SHP77 (cell line): ENCODE results near the gene RSBN1.
A peak's percentile ranks its signal among the peaks of the same experiment; 100 is the strongest.

ENCODE experiments used
- DNase-seq, 2 experiments: peaks; one replicate each; lab custom pipeline; 2025; lab: John Stamatoyannopoulos, UW

RSBN1 gene

DNA sequence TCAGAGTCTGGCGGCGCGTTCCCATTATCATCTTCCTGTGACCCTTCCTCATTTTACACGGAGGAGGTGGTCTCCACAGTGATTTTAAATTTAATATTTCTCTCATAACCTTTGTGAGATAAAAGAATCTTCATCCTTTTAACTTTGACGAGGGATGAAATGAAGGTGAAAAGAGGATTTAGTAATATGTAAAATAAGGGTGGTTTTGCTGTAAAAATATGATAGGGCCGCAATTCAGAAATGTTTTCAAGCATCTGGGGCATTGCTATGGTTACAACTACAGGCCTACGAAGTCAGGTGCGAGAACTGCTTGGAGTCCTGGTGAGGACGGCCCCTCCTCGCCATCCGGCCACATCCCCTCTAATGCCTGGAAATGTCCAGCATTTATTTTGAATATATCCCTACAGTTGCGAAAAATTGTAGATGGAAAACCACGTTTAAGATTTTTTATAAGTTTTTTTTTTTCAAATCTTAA, 422 bp upstream of the RSBN1 start:
- DNase-seq = peak; percentile 24 to 28

DNA sequence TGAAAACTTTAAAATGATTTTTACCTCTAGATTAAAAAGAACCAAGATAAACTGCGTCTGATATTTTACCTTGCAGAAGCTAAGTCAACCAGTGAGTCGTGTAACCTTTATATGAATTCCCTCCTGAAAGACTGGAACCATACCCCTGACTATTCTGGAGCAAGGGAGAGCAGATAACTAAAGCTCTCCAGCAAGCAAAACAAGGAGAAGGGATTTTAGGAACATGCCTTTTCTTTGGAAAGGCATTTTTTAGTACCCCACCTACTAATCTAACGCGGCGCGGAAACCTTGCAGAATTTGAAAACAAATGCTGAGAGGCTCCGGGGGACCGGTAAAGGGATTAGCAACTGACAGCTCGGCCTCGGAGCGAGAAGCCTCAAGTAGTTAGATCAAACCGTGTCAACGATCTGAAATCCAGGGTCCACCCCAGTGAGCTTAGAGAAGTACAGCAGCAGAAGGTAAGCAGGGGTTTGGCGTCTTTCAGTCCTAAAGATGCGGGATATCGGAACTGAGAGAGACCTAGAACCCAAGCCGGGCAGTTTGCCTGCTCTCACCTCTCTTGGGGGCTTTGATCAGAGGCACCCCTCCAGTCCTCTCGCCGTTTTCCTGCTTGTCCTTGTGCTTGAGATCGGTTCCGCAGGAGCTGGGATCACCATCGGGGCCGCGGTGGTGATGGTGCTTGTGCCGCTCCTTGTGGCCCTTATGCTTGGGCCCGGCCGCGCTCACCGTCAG, 954 bp downstream of the RSBN1 start:
- DNase-seq = peak in 1 of 2 experiments; percentile 13

DNA sequence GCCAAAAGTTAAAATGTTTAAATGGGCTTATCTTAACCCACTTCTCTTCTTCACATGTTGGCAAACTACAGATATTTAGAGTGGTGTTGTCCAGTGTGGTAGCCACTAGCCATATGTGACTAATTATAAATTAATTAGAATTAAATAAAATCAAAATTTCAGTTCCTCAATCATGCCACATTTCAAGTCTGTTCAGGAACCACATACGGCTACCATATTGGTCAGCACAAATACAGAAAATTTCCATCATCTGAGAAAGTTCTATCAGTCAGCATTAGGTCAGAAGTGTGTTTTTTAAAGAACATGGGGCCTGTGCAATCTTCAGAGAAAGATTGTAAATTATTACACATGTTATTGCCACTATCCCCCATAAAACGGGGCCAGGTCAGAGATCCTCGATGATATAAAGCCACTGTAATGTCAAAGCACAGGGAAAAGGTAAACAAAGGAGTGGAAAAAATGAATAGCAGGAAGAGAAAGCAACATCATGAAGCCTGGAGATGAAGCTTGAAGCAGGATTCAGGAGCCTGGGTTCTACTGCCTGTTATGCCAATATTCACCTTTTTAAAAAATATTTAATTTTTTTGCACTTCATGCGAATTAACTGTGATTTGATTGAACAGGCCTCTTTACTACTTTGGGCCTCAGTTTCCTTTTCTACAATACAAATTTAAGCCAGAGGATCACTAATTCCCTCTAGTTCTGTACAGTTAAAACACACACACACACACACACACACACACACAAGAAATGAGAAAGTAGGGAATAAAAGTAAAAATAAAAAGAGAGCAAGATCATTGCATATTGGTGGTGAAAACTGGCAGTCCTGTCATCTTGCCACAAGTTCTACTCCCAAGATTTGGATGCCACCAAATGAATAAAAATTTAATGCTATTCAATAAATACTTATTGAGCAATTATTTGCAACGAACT, 2.3 kb downstream of the RSBN1 start:
- DNase-seq = no peak

GRCh38 chr1:113808450-113809195, 3.7 kb downstream of the RSBN1 start:
- no peak for DNase-seq

- no peak for DNase-seq
These were observed 6.6 kb downstream of the RSBN1 start for GRCh38 chr1:113805639-113806038.

GRCh38 chr1:113805256-113805531, 7.1 kb downstream of the RSBN1 start:
- DNase-seq = no peak

DNA sequence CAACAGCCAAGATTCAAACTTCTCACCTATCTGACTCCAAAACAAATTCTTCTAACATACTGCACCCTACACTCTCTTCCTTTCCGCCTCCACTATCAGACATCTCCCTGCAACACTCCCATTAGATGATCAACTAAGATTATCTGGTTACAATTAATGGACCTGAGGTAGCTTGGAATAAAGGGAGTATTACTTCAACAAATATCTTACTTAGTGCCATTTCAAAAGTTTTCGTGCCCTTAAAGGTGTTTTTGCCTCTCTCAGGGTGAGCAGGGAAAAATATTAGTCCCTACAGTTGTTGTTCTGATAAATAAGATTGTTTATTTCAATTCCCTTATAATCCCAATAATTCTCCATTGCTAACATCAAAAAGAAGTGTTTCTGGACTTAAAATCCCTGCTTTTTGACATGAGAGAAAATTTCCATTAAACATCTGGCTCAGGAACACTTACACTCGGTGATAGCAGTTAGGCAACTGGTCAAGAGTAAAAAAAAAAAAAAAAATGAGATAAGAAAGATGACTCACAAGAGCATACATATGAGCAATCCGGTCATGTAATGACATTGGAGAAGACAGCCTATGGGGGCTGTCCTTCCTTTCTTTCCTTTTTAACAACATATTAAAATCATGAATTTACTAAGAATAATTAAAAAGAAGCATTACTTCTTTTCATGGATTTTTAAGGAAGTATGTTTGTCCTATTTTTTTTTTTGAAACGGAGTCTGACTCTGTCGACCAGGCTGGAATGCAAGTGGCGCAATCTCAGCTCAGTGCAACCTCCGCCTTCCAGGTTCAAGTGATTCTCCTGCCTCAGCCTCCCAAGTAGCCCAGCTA, 7.6 kb downstream of the RSBN1 start:
- no peak for DNase-seq

DNA sequence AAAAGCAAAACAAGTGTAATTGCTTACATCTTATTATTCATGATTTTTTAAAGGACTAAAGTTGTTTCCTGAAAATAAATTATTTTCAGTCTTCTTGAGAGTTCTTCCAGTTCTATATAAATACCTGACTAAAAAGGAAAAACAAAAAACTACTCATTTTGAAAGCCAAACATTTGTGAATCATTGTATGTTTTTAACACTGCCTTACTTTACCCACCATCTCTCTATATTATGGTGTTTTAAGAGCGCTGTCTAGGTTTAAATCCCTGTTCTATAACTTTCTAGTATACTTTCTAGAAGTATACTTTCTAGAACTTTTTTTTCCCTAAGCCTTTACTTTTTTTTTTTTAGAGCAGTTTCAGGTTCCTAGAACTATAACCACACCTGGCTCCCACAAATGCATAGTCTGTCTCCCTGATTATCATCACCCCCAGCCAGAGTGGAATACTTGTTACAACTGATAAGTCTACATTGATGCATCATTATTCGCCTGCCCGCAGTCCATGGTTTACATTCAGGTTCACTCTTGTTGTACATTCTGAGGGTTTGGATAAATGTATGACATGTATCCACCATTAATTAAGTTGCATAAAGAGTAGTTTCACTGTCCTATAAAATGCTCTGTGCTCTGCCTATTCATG, 9.8 kb downstream of the RSBN1 start:
- DNase-seq = no peak

- no peak for DNase-seq
These were observed 11.8 kb downstream of the RSBN1 start for GRCh38 chr1:113800487-113800886.

DNA sequence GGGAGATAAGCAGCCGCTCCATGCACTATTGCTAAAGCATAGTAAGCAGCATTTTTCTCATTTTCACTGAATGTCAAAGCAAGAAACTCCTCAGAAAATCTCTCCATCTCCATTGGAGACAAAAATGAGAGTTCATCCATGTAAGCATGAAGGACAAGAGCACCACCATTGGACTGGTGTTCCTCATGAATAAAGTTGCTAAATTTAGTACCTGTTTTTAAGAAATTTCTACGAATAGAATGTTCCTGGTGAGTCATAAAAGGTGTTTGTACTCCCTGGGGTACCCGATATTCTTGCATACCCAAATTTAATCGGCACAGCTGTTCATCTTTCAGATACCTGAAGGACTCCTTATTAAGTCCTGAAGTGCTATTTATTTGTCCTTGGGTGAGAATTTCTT, 14.8 kb downstream of the RSBN1 start:
- no peak for DNase-seq

DNA sequence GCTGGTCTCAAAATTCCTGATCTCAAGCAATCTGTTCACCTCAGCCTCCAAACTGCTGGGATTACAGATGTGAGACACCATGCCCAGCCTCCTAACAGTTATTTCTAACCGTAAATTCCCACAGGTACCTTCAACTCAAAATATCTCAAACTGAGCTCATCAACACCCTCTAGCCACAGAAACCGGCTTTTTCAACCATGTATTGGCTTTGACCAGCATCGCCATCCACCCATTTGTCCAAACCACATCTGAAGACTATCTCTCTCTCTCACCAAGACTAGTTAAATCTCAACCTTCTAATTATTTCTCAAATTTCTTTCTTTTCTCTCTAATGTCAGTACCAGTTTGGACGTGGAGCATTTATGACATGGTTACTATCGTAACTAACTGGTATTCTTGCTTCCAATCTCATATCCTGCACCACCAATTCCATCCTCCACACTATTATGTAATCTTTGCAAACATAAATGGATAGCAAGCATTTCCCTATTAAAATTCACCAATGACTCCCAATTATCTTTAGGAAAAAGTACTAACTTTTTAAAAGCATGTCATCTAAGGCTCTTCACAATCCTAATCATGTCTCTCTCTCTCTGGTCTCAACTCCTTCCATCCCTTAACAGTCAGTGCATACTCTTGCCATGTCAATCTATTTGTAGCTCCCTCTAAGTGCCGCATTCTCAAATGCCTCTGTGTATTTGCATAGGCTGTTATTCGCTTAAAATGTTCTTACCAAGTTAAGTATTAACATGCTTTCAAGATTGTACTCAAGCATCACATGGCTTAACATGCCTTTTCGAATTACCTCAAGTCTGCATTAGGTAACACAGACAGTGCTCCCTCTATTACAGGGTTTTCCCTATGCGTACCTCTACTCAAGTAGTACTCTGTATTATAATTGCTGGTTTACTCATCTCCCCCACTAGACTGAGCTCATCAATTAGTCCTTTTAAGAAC, 18.1 kb downstream of the RSBN1 start:
- DNase-seq = no peak

DNA sequence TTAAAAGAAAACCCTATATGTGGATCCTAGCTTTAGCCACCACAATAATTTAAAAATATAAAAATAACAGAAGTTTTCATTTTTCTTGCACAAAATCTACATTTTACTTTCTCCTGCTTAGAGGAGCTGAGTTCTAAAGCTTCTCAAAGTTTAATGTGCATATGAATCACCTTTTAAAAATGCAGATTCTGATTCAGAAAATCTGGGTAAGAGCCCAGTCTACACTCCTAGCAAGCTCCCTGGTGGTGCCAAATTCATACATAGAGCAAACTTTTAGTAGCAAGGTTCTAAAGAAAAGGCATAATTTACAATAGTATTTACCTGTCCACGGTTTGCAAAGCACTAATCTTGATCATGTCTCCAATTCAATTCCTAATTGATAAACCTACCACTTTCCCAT, 19.3 kb downstream of the RSBN1 start:
- DNase-seq = no peak

DNA sequence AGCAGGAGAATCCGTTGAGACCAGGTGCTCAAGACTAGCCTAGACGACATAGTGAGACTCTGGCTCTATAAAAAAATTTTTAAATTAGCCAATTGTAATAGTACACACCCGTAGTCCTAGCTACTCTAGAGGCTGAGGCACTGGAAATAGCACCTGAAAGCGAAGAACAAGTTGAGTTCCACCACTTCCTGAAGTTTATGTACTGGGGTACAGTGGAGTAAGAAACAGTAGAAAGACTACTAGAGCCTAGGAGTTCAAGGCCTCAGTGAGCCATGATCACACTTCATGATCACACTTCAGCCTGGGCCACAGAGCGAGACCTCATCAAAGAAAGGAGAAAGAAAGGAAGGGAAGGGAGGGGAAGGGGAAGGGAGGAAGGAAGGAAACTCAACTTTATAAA, 19.8 kb downstream of the RSBN1 start:
- no peak for DNase-seq

DNA sequence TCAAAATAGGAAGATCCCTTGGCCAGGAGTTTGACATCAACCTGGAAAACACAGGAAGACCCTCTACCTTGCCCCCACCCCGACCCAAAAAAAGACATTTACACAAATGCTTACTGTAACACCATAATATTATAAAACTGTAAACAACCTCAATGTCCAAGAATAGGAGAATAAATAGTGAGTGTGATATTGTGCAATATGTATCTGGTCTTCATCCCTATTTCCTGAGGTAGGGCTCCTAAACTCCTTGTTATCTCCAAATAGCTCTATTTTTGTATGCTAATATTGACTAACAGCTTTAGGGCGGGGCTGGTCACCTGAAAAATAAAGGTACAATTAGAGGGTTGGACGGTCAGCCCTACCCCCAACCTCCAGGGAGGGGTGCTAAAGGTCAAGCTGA, 23.5 kb downstream of the RSBN1 start:
- no peak for DNase-seq

GRCh38 chr1:113787663-113788062, 24.6 kb downstream of the RSBN1 start:
- DNase-seq = no peak

- DNase-seq = no peak
These were observed 26.2 kb downstream of the RSBN1 start for GRCh38 chr1:113786069-113786468.

DNA sequence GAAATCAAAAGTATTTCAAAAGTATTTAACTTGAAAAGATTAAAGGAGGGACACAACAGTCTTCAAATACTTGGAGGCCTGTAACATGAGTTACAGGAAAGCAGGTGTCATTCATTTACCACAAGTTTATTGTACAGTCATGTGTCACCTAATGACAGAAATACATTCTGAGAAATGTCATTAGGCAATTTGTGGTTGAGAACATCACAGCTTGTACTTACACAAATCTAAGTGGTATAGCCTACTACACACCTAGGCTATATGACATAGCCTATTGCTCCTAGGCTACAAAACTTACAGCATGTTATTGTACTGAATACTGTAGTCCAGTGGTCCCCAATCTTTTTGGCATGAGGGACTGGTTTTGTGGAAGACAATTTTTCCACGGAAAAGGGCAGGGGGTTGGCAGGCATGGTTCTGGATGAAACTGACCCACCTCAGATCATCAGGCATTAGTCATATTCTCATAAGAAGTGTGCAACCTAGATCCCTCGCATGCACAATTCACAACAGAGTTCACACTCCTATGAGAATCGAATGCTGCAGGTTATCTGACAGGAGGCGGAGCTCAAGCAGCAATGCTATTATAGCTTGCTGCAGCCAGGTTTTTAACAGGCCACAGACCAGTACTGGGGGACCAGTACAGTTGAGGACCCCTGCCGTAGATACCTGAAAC, 28.0 kb downstream of the RSBN1 start:
- no peak for DNase-seq

DNA sequence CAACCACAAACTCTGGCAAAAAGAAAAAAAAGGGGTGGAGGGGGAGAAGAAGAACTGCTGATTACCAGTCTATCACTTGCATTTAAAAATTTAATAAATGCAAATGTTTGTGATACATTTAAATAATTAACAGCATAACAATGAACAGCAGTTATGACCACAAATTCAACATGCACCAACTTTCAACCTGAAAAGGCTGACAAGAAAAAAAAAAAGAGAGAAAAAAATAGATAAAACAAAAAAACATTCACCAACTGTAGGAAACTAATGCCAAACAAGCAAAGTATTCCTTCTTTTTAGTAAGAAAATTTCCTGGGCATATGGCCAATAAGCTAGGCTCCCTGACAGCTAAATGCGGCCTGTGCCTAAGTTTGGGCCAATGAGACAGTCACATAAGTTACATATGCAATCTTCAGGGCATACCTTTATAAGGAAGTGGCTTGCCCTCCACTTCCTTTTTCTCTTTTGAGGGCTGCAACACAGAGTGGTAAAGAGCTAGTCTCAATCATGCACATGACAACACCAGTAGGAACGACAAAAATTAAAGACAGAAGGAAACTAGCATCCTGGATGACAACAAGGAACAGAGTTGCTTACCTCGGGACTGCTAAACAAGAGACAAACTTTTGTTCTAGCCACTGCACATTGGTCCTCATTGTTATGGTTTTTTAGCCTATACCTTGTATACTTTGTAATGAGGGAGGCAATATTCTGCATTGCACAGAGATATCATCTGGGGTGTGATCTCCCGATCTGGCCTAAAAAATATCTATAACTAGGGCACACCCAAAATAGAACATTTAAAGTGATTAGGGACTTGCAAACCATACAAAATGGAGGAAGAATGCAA, 28.8 kb downstream of the RSBN1 start:
- DNase-seq = no peak

GRCh38 chr1:113782406-113782805, 29.9 kb downstream of the RSBN1 start:
- DNase-seq = no peak
